WTC11 (cell line): ENCODE measurements around the gene FZD10. TPM values are rescaled to one million over a fixed set of nuclear protein-coding genes. Genes with fewer than 3 reads are reported as not detected.

Experiments used
- ATAC-seq: fragments of 200-7000 bp; cut with Tn5 transposase; 2 replicates; pipeline ENCODE4 v1.10.0; 2021; ENCODE audit warnings: mild to moderate bottlenecking, moderate library complexity
- CTCF ChIA-PET: fragments of 300-600 bp; sonication (Branson Sonifier 250); formaldehyde crosslinking; loops from one replicate; lab custom pipeline; 2021; ENCODE audit warnings: antibody characterized with exemption; lab: Charles Lee
- POLR2A ChIA-PET: fragments of 350-600 bp; sonication (Branson Sonifier 250); formaldehyde crosslinking; loops from one replicate; lab custom pipeline; 2021; ENCODE audit warnings: antibody characterized with exemption; lab: Charles Lee
- DNase-seq: peaks from one replicate; pipeline ENCODE4 v3.0.0; 2021; ENCODE audit warnings: low spot score
- H3K27ac Mint-ChIP-seq: 2 replicates; pipeline ENCODE4 v1.8.0; 2021; ENCODE audit warnings: mixed read lengths
- H3K27me3 Mint-ChIP-seq: 2 replicates; pipeline ENCODE4 v1.8.0; 2021; ENCODE audit warnings: low read depth, mild to moderate bottlenecking, moderate library complexity, mixed read lengths
- H3K36me3 Mint-ChIP-seq: 2 replicates; pipeline ENCODE4 v1.8.0; 2021; ENCODE audit warnings: mixed read lengths
- H3K4me1 Mint-ChIP-seq: 2 replicates; pipeline ENCODE4 v1.8.0; 2022; ENCODE audit warnings: mixed read lengths
- H3K4me3 Mint-ChIP-seq: 2 replicates; pipeline ENCODE4 v1.8.0; 2021; ENCODE audit warnings: mild to moderate bottlenecking, moderate library complexity, mixed read lengths
- H3K9me3 Mint-ChIP-seq: 2 replicates; pipeline ENCODE4 v1.8.0; 2021; ENCODE audit warnings: mixed read lengths
- E2F4 ChIP-seq: sonication (generic); formaldehyde crosslinking; IDR thresholded peaks from 2 replicates; pipeline ENCODE4 v1.8.1; 2022; ENCODE audit warnings: low read depth, mild to moderate bottlenecking, moderate library complexity, missing genetic modification reagents, borderline replicate concordance
- ERG ChIP-seq: fragments of 250-450 bp; sonication (Bioruptor Pico); IDR thresholded peaks from 2 replicates; pipeline ENCODE4 v1.8.0; 2021; ENCODE audit warnings: mild to moderate bottlenecking
- FOXJ3 ChIP-seq: sonication (generic); formaldehyde crosslinking; IDR thresholded peaks from 2 replicates; pipeline ENCODE4 v1.9.0; 2021; ENCODE audit warnings: missing genetic modification reagents, mild to moderate bottlenecking, borderline replicate concordance
- FOXP4 ChIP-seq: sonication (generic); formaldehyde crosslinking; IDR thresholded peaks from 2 replicates; pipeline ENCODE4 v1.8.0; 2022; ENCODE audit warnings: mild to moderate bottlenecking, missing genetic modification reagents
- GRHL2 ChIP-seq: fragments of 250-450 bp; sonication (Bioruptor Pico); IDR thresholded peaks from 2 replicates; pipeline ENCODE4 v1.8.0; 2022; ENCODE audit warnings: mild to moderate bottlenecking, moderate library complexity; ENCODE audit not compliant: insufficient replicate concordance, severe bottlenecking
- GTF2I ChIP-seq: fragments of 250-450 bp; sonication (Bioruptor Pico); conservative IDR thresholded peaks from 2 replicates; pipeline ENCODE4 v1.4.0; 2021; ENCODE audit warnings: mild to moderate bottlenecking
- HMGA2 ChIP-seq: fragments of 250-450 bp; sonication (Bioruptor Pico); IDR thresholded peaks from 2 replicates; pipeline ENCODE4 v1.4.0; 2021; ENCODE audit warnings: mild to moderate bottlenecking, moderate library complexity
- HMGXB4 ChIP-seq: sonication (generic); formaldehyde crosslinking; IDR thresholded peaks from 2 replicates; pipeline ENCODE4 v1.8.1; 2023; ENCODE audit warnings: mild to moderate bottlenecking, moderate library complexity, missing genetic modification reagents
- JAZF1 ChIP-seq: fragments of 250-450 bp; sonication (Bioruptor Pico); IDR thresholded peaks from 2 replicates; pipeline ENCODE4 v1.9.0; 2021; ENCODE audit warnings: moderate library complexity, mild to moderate bottlenecking, inconsistent platforms
- JUN ChIP-seq: sonication (generic); formaldehyde crosslinking; IDR thresholded peaks from 2 replicates; pipeline ENCODE4 v1.8.0; 2023; ENCODE audit warnings: mild to moderate bottlenecking, missing genetic modification reagents
- MXD4 ChIP-seq: fragments of 250-450 bp; sonication (Bioruptor Pico); IDR thresholded peaks from 2 replicates; pipeline ENCODE4 v1.8.0; 2021; ENCODE audit warnings: mild to moderate bottlenecking, moderate library complexity, borderline replicate concordance
- NFYB ChIP-seq: sonication (generic); formaldehyde crosslinking; conservative IDR thresholded peaks from 2 replicates; pipeline ENCODE4 v1.8.0; 2022; ENCODE audit warnings: low read depth, missing genetic modification reagents
- SMAD3 ChIP-seq: sonication (generic); formaldehyde crosslinking; IDR thresholded peaks from 2 replicates; pipeline ENCODE4 v1.8.0; 2022; ENCODE audit warnings: missing genetic modification reagents, mild to moderate bottlenecking, borderline replicate concordance
- USF2 ChIP-seq: sonication (generic); formaldehyde crosslinking; IDR thresholded peaks from 2 replicates; pipeline ENCODE4 v1.8.1; 2023; ENCODE audit warnings: mild to moderate bottlenecking, missing genetic modification reagents, moderate library complexity
- ZBTB43 ChIP-seq: sonication (generic); formaldehyde crosslinking; IDR thresholded peaks from 2 replicates; pipeline ENCODE4 v1.8.1; 2023; ENCODE audit warnings: mild to moderate bottlenecking, missing genetic modification reagents
- ZNF219 ChIP-seq: sonication (generic); formaldehyde crosslinking; IDR thresholded peaks from 2 replicates; pipeline ENCODE4 v1.8.0; 2023; ENCODE audit warnings: missing genetic modification reagents, mild to moderate bottlenecking, borderline replicate concordance
- ZNF281 ChIP-seq: sonication (generic); formaldehyde crosslinking; IDR thresholded peaks from 2 replicates; pipeline ENCODE4 v1.8.0; 2023; ENCODE audit warnings: mild to moderate bottlenecking, missing genetic modification reagents
- ZNF396 ChIP-seq: fragments of 250-450 bp; sonication (Bioruptor Pico); IDR thresholded peaks from 2 replicates; pipeline ENCODE4 v1.8.0; 2021; ENCODE audit warnings: mild to moderate bottlenecking, moderate library complexity, borderline replicate concordance
- total RNA-seq: library from RNA; stranded (reverse); gene quantifications from 3 replicates; pipeline ENCODE4 v1.2.3, GENCODE V29; 2021

FZD10 gene
- total RNA-seq, 1 experiment from 2014 or later = 1.1 TPM

- no peak for TF ChIP-seq SMAD3 (CRISPR knock-in tag)
- TF ChIP-seq HMGXB4 = no peak
- TF ChIP-seq MXD4 = no peak
- TF ChIP-seq ERG (CRISPR knock-in tag) = no peak
- TF ChIP-seq FOXP4 = no peak
- Mint-ChIP-seq H3K4me3 (no peak overlapping the region), H3K36me3 (peaks cover 50% of the 10 kb centered on the region), H3K27me3 (peaks cover 44% of the 10 kb centered on the region), H3K27ac (no peak overlapping the region), H3K9me3 (peaks cover 27% of the 10 kb centered on the region), H3K4me1 (peaks cover 16% of the 10 kb centered on the region)
- ATAC-seq = no peak
- POLR2A ChIA-PET = no interaction called here
- DNase-seq = no peak
- CTCF ChIA-PET = no interaction called here
Measured at GRCh38 chr12:130139567-130140421, 22.5 kb upstream of the FZD10 start.

GRCh38 chr12:130141105-130141504, 21.2 kb upstream of the FZD10 start:
- peaks cover 16% of the 10 kb centered on the region for H3K4me1 Mint-ChIP-seq
- DNase-seq (no peak), ATAC-seq (no peak)
- H3K36me3 Mint-ChIP-seq = peaks cover 46% of the 10 kb centered on the region
- peaks cover 23% of the 10 kb centered on the region for H3K9me3 Mint-ChIP-seq
- ChIA-PET CTCF (no interaction called here), POLR2A (no interaction called here)
- H3K4me3 Mint-ChIP-seq = no peak overlapping the region
- H3K27ac Mint-ChIP-seq = no peak overlapping the region
- H3K27me3 Mint-ChIP-seq = peaks cover 36% of the 10 kb centered on the region
- TF ChIP-seq ZNF396 (CRISPR knock-in tag) (no peak), E2F4 (CRISPR knock-in tag) (no peak), ZNF219 (no peak), SMAD3 (CRISPR knock-in tag) (no peak), GTF2I (no peak), ZBTB43 (CRISPR knock-in tag) (no peak), GRHL2 (CRISPR knock-in tag) (no peak), JAZF1 (CRISPR knock-in tag) (no peak), FOXJ3 (no peak), NFYB (CRISPR knock-in tag) (no peak), HMGXB4 (no peak), JUN (CRISPR knock-in tag) (no peak), USF2 (CRISPR knock-in tag) (no peak), ZNF281 (CRISPR knock-in tag) (no peak), HMGA2 (CRISPR knock-in tag) (no peak)
